Fibroblast of the aortic adventitia (primary cell): Measurements from ENCODE around the gene PGP. TPM values are rescaled to one million over a fixed set of nuclear protein-coding genes. Genes with fewer than 3 reads are reported as not detected.

Experiments
- DNase-seq: peaks from one replicate; pipeline ENCODE4 v3.0.0-alpha.2; 2010; ENCODE audit warnings: low read depth
- H3K4me3 ChIP-seq: 2 replicates; pipeline ENCODE4 v1.5.1; 2011; ENCODE audit warnings: low read depth, mild to moderate bottlenecking, control low read depth, low read length, moderate library complexity
- CTCF ChIP-seq: IDR thresholded peaks from 2 replicates; pipeline ENCODE4 v1.5.1; 2011; ENCODE audit warnings: mild to moderate bottlenecking, low read length, control low read depth, inconsistent platforms; ENCODE audit not compliant: insufficient read depth
- total RNA-seq: library from RNA; depleted of rRNA; stranded (reverse); fragments of >200 nt; gene quantifications from 2 replicates; pipeline ENCODE4 v1.2.3, GENCODE V29; 2012; ENCODE audit warnings: low replicate concordance

The PGP gene
- total RNA-seq, 1 donor: 11.3 TPM

- DNase-seq: peak; percentile 95
- peak within 1 kb of the TSS; percentile 67 for H3K4me3 ChIP-seq
- TF ChIP-seq CTCF: peak; percentile 65
Observed at GRCh38 chr16:2251296-2252111, 36.9 kb upstream of the PGP start, which contains the start of gene ECI1. TSS of gene ECI1 (minus strand) at chr16:2251587. CDS start at chr16:2251566, 21 bp downstream.

- DNase-seq: peak; percentile 55
- peak overlapping the region; percentile 67 for H3K4me3 ChIP-seq
- TF ChIP-seq CTCF: no peak
Observed at GRCh38 chr16:2250652-2251295, 36.1 kb upstream of the PGP start.

GRCh38 chr16:2246301-2246885, 31.8 kb upstream of the PGP start:
- TF ChIP-seq CTCF: no peak
- H3K4me3 ChIP-seq: no peak overlapping the region
- DNase-seq: no peak

- DNase-seq: no peak
- H3K4me3 ChIP-seq: no peak overlapping the region
- no peak for TF ChIP-seq CTCF
Observed at GRCh38 chr16:2244926-2245795, 30.5 kb upstream of the PGP start.

GRCh38 chr16:2244301-2244700, 29.7 kb upstream of the PGP start:
- H3K4me3 ChIP-seq: no peak overlapping the region
- DNase-seq: no peak
- TF ChIP-seq CTCF: no peak

GRCh38 chr16:2243781-2244180, 29.1 kb upstream of the PGP start:
- no peak overlapping the region for H3K4me3 ChIP-seq
- TF ChIP-seq CTCF: no peak
- DNase-seq: no peak
